ENCODE results near the gene ELMO3. TPM values are rescaled to one million over a fixed set of nuclear protein-coding genes. Genes with fewer than 3 reads are reported as not detected.

The ELMO3 gene
- total RNA-seq, 2 experiments from 2014 or later = 5.5 to 5.8 TPM

DNA sequence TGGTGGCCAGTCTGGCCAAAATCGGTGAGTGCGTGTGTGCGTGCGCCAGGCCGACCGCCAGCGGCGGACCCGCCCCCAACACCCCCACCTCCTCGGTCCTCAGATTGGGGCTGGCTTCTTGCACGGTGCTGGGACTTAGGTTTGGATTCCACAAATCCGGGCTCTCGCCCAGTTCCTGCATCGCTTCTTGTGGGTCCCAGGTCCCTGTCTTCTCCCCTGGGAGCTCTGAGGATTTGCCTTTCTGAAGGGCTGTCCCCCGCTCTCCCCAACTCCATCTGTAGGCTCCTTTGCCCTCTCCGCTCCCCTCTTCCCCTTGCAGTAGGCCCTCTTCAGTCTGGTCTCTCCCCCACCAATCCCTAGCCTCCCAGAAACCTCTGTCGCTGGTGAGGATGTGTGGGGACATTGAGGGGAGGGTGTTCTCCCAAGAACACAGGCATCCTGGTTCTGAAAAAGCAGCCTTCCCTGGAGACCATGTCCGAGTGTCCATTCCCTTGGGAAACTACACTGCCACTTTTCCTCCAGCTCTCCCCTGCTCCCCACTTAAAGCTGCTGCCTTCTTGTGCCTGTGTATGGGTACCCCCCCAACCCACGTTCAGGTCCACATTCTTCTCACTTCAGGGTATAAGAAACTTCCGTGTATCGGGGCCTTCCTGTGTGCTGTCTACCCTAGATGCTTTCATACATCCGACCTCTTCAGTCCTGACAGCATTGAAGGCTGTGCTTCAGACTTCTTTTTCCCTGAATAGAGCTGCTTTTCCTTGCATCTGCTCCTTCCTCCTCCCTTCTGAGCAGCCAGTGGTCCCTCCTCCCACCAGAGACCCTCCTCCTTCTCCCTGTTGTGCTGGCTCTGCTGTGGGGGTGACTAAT lies 50.5 kb downstream of the ELMO3 start:
- ChIA-PET POLR2A (interaction anchor here (0.6 to 2.2 kb wide), 4 partner anchors 11 to 241 kb away, joined by 3 to 5 read pairs (median 3); no protein-coding TSS in a partner anchor), CTCF (interaction anchor here (0.6 to 2.3 kb wide), 5 partner anchors 10 to 221 kb away, joined by 3 to 7 read pairs (median 5); no protein-coding TSS in a partner anchor)

DNA sequence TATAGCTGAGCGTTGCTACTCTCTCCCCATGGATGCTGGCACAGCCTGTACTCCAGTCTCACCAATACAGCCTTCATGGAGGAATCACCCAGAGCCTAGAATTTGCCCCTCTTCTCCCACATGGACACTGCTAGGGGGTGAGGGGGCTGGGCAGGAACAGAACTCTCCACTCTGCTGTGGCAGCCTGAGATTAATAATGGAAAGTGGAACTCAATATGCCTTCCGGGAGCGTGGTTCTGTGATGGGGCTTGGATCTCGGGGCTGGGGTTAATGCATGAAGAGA lies 51.1 kb downstream of the ELMO3 start:
- ChIA-PET POLR2A (interaction anchor here (0.6 kb wide), 1 partner anchor 241 kb away, joined by 3 read pairs; no protein-coding TSS in a partner anchor), CTCF (interaction anchor here (1.6 kb wide), 1 partner anchor 14 kb away, joined by 5 read pairs; no protein-coding TSS in a partner anchor)

DNA sequence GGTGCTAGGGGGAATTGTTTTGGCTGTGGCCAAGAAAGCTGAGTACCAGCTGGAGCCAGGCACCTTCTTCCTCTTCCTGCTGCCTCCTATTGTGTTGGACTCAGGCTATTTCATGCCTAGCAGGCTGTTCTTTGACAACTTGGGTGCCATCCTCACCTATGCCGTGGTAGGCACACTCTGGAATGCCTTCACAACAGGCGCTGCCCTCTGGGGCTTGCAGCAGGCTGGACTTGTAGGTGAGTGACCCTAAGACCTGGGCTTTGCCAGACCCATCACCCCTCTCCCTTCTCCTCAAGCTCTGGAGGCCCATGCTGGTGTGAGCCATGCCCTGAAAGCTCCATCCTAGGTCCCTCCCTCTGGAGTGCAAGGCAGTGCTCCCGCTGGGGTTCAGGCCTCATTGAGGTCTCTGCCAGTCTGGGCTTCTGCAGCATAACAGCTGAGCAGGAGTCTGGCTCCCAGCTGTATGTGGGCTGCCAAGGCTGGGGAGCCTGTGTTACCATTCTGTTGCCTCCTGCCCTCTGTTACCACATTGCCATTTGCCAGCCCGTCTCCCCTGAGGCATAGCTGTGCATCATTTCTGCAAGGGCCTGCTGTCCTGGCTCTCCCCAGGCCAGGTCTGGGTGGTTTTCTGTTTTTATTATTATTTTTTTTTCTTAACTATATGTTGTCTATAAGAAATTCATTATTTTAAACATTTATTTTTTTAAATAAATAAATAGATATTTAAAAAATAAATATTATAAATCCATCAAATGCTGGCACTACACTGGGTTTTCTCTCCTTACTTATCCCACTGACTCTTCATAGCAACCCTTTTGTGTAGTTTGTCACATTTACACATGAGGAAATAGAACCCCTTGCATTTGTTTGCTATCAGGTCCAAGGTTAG lies 53.9 kb downstream of the ELMO3 start:
- POLR2A ChIA-PET = no interaction called here
- CTCF ChIA-PET = no interaction called here

Other genes starting within 250 kb of the ELMO3 start
- gene CES3, start 237.9 kb upstream of the ELMO3 start, total RNA-seq = under 1 TPM; 0.31 to 0.57 TPM
- gene CES4A, start 210.5 kb upstream of the ELMO3 start, total RNA-seq = 1 to 10 TPM; 4.5 to 5.2 TPM
- 100 to 1,000 TPM; 140 to 147 TPM for gene CBFB, start 170.0 kb upstream of the ELMO3 start, total RNA-seq
- gene PHAF1, start 89.2 kb upstream of the ELMO3 start, total RNA-seq = 10 to 100 TPM; 18.1 to 20.0 TPM
- 1 to 10 TPM; 2.0 to 2.1 TPM for gene B3GNT9, start 48.1 kb upstream of the ELMO3 start, total RNA-seq
- gene TRADD, start 39.2 kb upstream of the ELMO3 start, total RNA-seq = 10 to 100 TPM; 18.0 to 19.0 TPM
- 10 to 100 TPM; 11.8 to 12.2 TPM for gene FBXL8, start 39.2 kb upstream of the ELMO3 start, total RNA-seq
- gene HSF4, start 34.4 kb upstream of the ELMO3 start, total RNA-seq = 10 to 100 TPM in 1 of 2 experiments, 1 to 10 TPM in 1; 7.6 to 11.4 TPM
- 1 to 10 TPM; 4.9 to 5.2 TPM for gene NOL3, start 28.6 kb upstream of the ELMO3 start, total RNA-seq
- gene MATCAP1, start 15.2 kb upstream of the ELMO3 start, total RNA-seq = 10 to 100 TPM; 18.6 to 22.4 TPM
- gene EXOC3L1, start 9.0 kb upstream of the ELMO3 start, total RNA-seq = under 1 TPM in 1 of 2 experiments, not detected in 1; 0.19 TPM
- 100 to 1,000 TPM; 146 to 151 TPM for gene E2F4, start 7.0 kb upstream of the ELMO3 start, total RNA-seq
- gene TMEM208, start 28.0 kb downstream of the ELMO3 start, total RNA-seq = 10 to 100 TPM; 61.2 to 61.7 TPM
- gene FHOD1, start 48.4 kb downstream of the ELMO3 start, total RNA-seq = 100 to 1,000 TPM; 113 to 118 TPM
- 1 to 10 TPM; 6.7 to 7.8 TPM for gene SLC9A5, start 49.8 kb downstream of the ELMO3 start, total RNA-seq
- gene PLEKHG4, start 80.4 kb downstream of the ELMO3 start, total RNA-seq = 10 to 100 TPM; 25.8 to 26.1 TPM
- 1 to 10 TPM; 1.4 to 1.5 TPM for gene KCTD19, start 127.6 kb downstream of the ELMO3 start, total RNA-seq
- 1 to 10 TPM in 1 of 2 experiments, under 1 TPM in 1; 0.55 to 1.1 TPM for gene LRRC36, start 127.7 kb downstream of the ELMO3 start, total RNA-seq
- not detected for gene TPPP3, start 194.4 kb downstream of the ELMO3 start, total RNA-seq
- 1 to 10 TPM; 1.0 to 1.1 TPM for gene ZDHHC1, start 217.3 kb downstream of the ELMO3 start, total RNA-seq
- gene HSD11B2, start 232.0 kb downstream of the ELMO3 start, total RNA-seq = 1 to 10 TPM; 1.3 to 1.9 TPM

All from activated CD8-positive, alpha-beta memory T cell treated with anti-CD3 and anti-CD28 coated beads for 36 hours (primary cell).